ENCODE data around the gene TK2.

The TK2 gene

DNA sequence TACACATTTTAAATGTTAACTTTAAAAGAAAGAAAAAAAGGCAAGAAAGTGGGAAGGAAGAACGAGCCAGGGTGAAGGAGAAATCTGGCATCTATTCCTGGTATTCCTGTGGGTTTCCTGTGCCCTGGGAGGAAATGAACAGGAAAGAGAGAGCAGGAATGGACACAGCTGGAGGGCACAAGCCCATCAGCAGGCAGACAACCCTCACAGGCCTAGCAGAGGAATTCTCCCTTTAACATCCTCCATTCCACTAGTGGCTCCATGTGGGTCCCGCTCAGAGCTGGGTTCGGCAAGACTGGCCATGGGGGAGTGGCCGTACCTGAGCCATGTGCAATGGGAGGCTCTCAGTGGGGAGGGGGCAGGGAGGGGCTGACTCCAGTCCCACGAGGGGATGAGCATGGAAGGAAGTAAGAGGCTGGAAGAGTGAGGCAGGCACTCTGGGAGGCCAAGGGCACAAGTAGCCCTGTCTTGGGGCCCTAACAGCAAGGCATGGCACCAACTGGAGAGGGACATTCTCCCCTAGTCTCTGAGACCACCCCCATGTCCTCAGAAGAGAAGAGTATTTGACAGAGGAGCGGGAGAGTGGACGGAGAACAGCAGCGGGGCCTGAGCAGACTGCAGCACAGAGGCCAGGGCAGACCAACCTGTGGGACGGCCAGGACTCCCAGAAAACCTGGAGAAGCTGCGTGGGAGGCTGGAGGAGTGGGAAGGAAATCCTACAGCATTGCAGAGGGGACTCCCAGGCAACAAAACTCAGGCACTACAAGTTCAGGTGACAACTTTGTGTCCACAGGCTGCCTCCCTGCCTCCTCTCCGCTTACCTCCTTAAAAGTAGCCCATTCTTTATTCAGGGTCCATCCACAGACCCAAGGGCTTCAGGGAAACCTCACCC, 30.2 kb downstream of the TK2 start:
- Histone ChIP-seq H3K4me3 (ENCODE audit: low read length) (no peak overlapping the region), H3K4me1 (ENCODE audit: control insufficient read depth, low read length) (peaks cover 80% of the 10 kb centered on the region), H3K27ac (ENCODE audit: low read depth, low read length) (peak overlapping the region; percentile 25; the same call in 1 of the 2 replicates)

DNA sequence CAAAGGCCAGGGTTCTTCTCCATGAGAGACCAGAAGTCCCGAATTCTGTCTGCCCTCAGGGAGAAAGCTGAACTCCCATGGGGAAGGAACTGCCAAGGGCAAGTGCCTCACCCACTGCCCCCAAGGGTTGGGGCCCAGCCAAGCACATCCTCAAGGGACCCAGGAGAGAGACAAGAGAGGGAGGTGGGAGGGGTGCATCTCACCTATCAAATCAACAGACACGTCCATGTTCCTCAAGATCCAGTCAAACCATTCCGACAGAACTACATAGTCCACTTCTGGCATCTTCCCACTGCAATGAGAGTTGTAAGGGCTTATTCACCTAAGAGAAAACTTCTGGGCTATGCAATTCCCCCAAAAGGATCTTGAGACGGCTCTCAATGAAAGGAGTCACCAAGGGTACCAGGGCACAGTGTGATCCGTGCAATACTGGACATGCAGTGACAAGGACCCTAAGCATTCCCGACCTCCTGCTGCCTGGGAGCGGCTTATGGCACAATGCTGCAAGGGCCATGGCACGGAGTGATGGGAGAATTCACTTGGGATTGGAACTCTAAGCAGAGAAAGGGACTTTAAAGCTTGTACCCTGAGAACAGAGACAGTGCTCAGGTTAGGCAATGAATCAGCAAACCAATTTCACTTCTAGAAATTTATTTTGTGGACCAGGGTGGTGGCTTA, 32.2 kb downstream of the TK2 start:
- Histone ChIP-seq H3K4me2 (ENCODE audit: low read length) (peak overlapping the region; percentile 85), H3K9me3 (ENCODE audit: control insufficient read depth, insufficient read depth, low read length) (no peaks in the 10 kb centered on the region)

More for the DNA sequence above, 30.2 kb downstream of the TK2 start:
- Histone ChIP-seq H3K36me3 (ENCODE audit: control insufficient read depth, low read length) (no peaks in the 10 kb centered on the region), H3K9me3 (ENCODE audit: control insufficient read depth, insufficient read depth, low read length) (no peaks in the 10 kb centered on the region), H3K79me2 (ENCODE audit: control insufficient read depth, low read length) (no peaks in the 10 kb centered on the region), H3K4me2 (ENCODE audit: low read length) (peak overlapping the region; percentile 30; the same call in 1 of the 2 replicates), H4K20me1 (ENCODE audit: control insufficient read depth, insufficient read depth, low read depth, low read length) (no peaks in the 10 kb centered on the region), H3K9me2 (replicated peaks; ENCODE audit: control insufficient read depth, low read length) (no peaks in the 10 kb centered on the region), H3F3A (ENCODE audit: control insufficient read depth, insufficient read depth) (peaks cover 22% of the 10 kb centered on the region), H3K27me3 (ENCODE audit: control insufficient read depth, low read length) (peaks cover 14% of the 10 kb centered on the region)
- TF ChIP-seq EZH2phosphoT487 (IDR thresholded peaks at IDR 0.05; ENCODE audit: borderline replicate concordance, low read length) = no peak
- TF ChIP-seq, protein P1, sequence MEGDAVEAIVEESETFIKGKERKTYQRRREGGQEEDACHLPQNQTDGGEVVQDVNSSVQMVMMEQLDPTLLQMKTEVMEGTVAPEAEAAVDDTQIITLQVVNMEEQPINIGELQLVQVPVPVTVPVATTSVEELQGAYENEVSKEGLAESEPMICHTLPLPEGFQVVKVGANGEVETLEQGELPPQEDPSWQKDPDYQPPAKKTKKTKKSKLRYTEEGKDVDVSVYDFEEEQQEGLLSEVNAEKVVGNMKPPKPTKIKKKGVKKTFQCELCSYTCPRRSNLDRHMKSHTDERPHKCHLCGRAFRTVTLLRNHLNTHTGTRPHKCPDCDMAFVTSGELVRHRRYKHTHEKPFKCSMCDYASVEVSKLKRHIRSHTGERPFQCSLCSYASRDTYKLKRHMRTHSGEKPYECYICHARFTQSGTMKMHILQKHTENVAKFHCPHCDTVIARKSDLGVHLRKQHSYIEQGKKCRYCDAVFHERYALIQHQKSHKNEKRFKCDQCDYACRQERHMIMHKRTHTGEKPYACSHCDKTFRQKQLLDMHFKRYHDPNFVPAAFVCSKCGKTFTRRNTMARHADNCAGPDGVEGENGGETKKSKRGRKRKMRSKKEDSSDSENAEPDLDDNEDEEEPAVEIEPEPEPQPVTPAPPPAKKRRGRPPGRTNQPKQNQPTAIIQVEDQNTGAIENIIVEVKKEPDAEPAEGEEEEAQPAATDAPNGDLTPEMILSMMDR (IDR thresholded peaks at IDR 0.05; ENCODE audit: low read depth, low read length, poor library complexity, severe bottlenecking) = no peak

DNA sequence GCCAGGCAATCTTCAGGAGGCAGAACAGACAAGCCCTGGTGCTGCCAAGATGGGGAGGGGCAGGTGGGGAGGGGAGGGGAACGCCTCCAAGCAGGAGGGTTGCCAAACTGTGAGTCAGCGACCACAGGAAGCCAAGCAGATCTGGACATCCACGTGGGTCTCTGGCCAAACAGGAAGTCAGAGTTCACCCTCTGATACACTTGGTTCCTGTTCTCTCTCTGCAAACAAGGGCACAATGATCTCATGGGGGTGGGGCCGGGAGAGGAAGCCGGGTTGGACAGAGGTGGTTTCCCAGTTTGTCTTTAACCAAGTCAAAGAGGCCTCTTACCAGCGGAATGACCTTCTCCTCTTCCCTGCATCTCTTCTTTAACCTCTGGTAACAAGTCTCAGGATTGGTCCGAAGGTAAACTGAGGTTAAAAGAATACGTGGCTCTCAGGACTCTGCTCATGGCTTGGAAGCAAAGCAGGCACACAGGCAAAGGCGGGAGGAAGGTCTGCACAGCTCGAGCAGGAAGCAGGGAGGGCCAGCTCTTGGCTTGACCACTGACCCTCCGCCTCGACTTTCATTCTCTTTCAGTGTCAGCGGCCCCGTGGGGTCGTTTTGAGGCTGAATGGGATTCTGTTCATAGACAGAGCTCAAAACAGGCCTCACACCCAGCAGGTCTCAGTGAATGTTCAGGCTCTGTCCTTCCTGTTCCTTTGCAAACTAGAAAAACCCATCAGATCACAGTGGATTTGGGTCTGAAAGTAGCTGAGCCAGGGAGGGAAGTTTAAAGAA, 32.9 kb downstream of the TK2 start:
- no peaks in the 10 kb centered on the region for H3K79me2 ChIP-seq (ENCODE audit: control insufficient read depth, low read length)
- peak overlapping the region; percentile 85 for H3K4me2 ChIP-seq (ENCODE audit: low read length)
- no peak for TF ChIP-seq EZH2phosphoT487 (IDR thresholded peaks at IDR 0.05; ENCODE audit: borderline replicate concordance, low read length)
- H4K20me1 ChIP-seq (ENCODE audit: control insufficient read depth, insufficient read depth, low read depth, low read length) = no peaks in the 10 kb centered on the region
- H3K4me1 ChIP-seq (ENCODE audit: control insufficient read depth, low read length) = peaks cover 53% of the 10 kb centered on the region
- no peaks in the 10 kb centered on the region for H3K36me3 ChIP-seq (ENCODE audit: control insufficient read depth, low read length)
- H3K27ac ChIP-seq (ENCODE audit: low read depth, low read length) = peak overlapping the region; percentile 57
- H3K9me2 ChIP-seq (replicated peaks; ENCODE audit: control insufficient read depth, low read length) = no peaks in the 10 kb centered on the region
- H3K4me3 ChIP-seq (ENCODE audit: low read length) = peak overlapping the region; percentile 61
- H3F3A ChIP-seq (ENCODE audit: control insufficient read depth, insufficient read depth) = peaks cover 12% of the 10 kb centered on the region
- peaks cover 8% of the 10 kb centered on the region for H3K27me3 ChIP-seq (ENCODE audit: control insufficient read depth, low read length)
- no peaks in the 10 kb centered on the region for H3K9me3 ChIP-seq (ENCODE audit: control insufficient read depth, insufficient read depth, low read length)

More for the DNA sequence above, 32.2 kb downstream of the TK2 start:
- Histone ChIP-seq H3K79me2 (ENCODE audit: control insufficient read depth, low read length) (no peaks in the 10 kb centered on the region), H4K20me1 (ENCODE audit: control insufficient read depth, insufficient read depth, low read depth, low read length) (no peaks in the 10 kb centered on the region), H3K4me1 (ENCODE audit: control insufficient read depth, low read length) (peaks cover 60% of the 10 kb centered on the region), H3K27me3 (ENCODE audit: control insufficient read depth, low read length) (peaks cover 12% of the 10 kb centered on the region), H3K9me2 (replicated peaks; ENCODE audit: control insufficient read depth, low read length) (no peaks in the 10 kb centered on the region), H3K27ac (ENCODE audit: low read depth, low read length) (peak overlapping the region; percentile 57), H3F3A (ENCODE audit: control insufficient read depth, insufficient read depth) (peaks cover 12% of the 10 kb centered on the region), H3K36me3 (ENCODE audit: control insufficient read depth, low read length) (no peaks in the 10 kb centered on the region), H3K4me3 (ENCODE audit: low read length) (peak overlapping the region; percentile 61; the same call in 1 of the 2 replicates)
- TF ChIP-seq EZH2phosphoT487 (IDR thresholded peaks at IDR 0.05; ENCODE audit: borderline replicate concordance, low read length) = no peak
- TF ChIP-seq, protein P1 (IDR thresholded peaks at IDR 0.05; ENCODE audit: low read depth, low read length, poor library complexity, severe bottlenecking) = no peak

Data from DOHH2 (cell line).